Smooth muscle cell (in vitro differentiated cells): Measurements from ENCODE around the gene ENO1. TPM values are rescaled to one million over a fixed set of nuclear protein-coding genes. Genes with fewer than 3 reads are reported as not detected.

ENCODE experiments used
- DNase-seq: peaks from one replicate; lab custom pipeline; 2025; ENCODE audit not compliant: unreplicated experiment; lab: John Stamatoyannopoulos, UW
- H2AFZ ChIP-seq: fragments of 200-600 bp; sonication (generic); 2 replicates; pipeline ENCODE4 v1.6.0; 2016; ENCODE audit warnings: antibody characterized with exemption, low read depth, mild to moderate bottlenecking
- H3F3A ChIP-seq: fragments of 200-600 bp; sonication (generic); 2 replicates; pipeline ENCODE4 v1.6.0; 2017; ENCODE audit warnings: antibody characterized with exemption, low read depth
- H3K27ac ChIP-seq: fragments of 200-600 bp; sonication (generic); 2 replicates; pipeline ENCODE4 v1.5.1; 2016; ENCODE audit warnings: low read depth, mild to moderate bottlenecking
- H3K27me3 ChIP-seq: fragments of 200-600 bp; sonication (generic); 2 replicates; pipeline ENCODE4 v1.6.1; 2016; ENCODE audit warnings: low read depth, mild to moderate bottlenecking
- H3K36me3 ChIP-seq: fragments of 200-600 bp; sonication (generic); 2 replicates; pipeline ENCODE4 v1.5.1; 2016; ENCODE audit warnings: low read depth
- H3K4me1 ChIP-seq: fragments of 200-600 bp; sonication (generic); 2 replicates; pipeline ENCODE4 v1.5.1; 2016; ENCODE audit warnings: low read depth
- H3K4me2 ChIP-seq: fragments of 200-600 bp; sonication (generic); 2 replicates; pipeline ENCODE4 v1.6.0; 2016; ENCODE audit warnings: mild to moderate bottlenecking
- H3K4me3 ChIP-seq: fragments of 200-600 bp; sonication (generic); 2 replicates; pipeline ENCODE4 v1.5.1; 2016; ENCODE audit warnings: mild to moderate bottlenecking
- H3K79me2 ChIP-seq: fragments of 200-600 bp; sonication (generic); 2 replicates; pipeline ENCODE4 v1.6.0; 2016; ENCODE audit warnings: low read depth, mild to moderate bottlenecking
- H3K9ac ChIP-seq: fragments of 200-600 bp; sonication (generic); 2 replicates; pipeline ENCODE4 v1.6.0; 2016; ENCODE audit warnings: low read depth
- H3K9me3 ChIP-seq: fragments of 200-600 bp; sonication (generic); replicated peaks from 2 replicates; pipeline ENCODE4 v1.5.1; 2016; ENCODE audit warnings: low read depth
- H4K20me1 ChIP-seq: fragments of 200-600 bp; sonication (generic); 2 replicates; pipeline ENCODE4 v1.6.0; 2016; ENCODE audit warnings: low read depth
- WGBS: methylation state at CpG from one replicate; pipeline ENCODE4 v1.1.7; 2016; ENCODE audit warnings: low lambda C conversion rate; 5-methylcytosine and 5-hydroxymethylcytosine counted together
- polyA plus RNA-seq: library from polyadenylated mRNA; unstranded; fragments of >200 nt; fragmentation: Nextera tagmentation; extraction: Ambion mirVana; gene quantifications from 2 replicates; pipeline ENCODE4 v1.2.1, GENCODE V29; 2016
- total RNA-seq: library from RNA; depleted of rRNA; stranded (reverse); fragments of >200 nt; gene quantifications from 2 replicates; pipeline ENCODE4 v1.2.3, GENCODE V29; 2014
- TF ChIP-seq, protein P1 (sequence below): fragments of 200-600 bp; sonication (generic); IDR thresholded peaks from 2 replicates; pipeline ENCODE4 v1.5.1; 2017; ENCODE audit warnings: borderline replicate concordance, mild to moderate bottlenecking, antibody characterized with exemption; ENCODE audit not compliant: insufficient read depth, poor library complexity, severe bottlenecking

The ENO1 gene
- total and polyA plus RNA-seq, 2 experiments from 2014 or later = 1,276 to 2,235 TPM

DNA sequence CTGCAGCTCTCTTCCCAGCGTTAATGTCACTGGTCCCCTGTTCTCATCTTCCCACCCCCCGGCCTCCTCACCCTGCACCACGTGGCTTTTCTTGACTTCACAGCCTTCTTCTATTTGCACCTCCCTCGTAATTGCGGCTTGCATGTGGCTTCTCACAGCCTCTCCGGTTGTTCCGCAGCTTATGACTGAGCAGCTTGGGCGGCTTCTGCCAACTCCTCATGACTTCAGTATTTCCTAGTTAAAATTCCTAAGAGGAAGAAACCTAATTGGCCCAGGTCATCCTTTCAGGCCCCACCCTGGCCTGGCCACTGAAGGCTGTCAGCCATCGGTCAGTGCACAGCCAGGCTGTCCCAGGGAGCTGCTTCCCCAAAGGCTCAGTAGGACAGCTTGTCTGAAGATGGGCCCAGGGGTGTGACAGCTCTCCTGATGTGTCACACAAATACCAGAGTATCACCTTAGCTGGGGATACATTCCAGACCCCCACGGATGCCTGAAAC is 52.5 kb downstream of the ENO1 start:
- Histone ChIP-seq H3K36me3 (no peaks in the 10 kb centered on the region), H3K4me3 (no peak overlapping the region), H3K27ac (peak overlapping the region; percentile 16), H3K79me2 (no peaks in the 10 kb centered on the region), H4K20me1 (no peaks in the 10 kb centered on the region), H3K9ac (no peak overlapping the region), H2AFZ (no peak overlapping the region), H3F3A (peaks cover 28% of the 10 kb centered on the region), H3K9me3 (no peaks in the 10 kb centered on the region), H3K4me2 (peak overlapping the region; percentile 18), H3K27me3 (no peaks in the 10 kb centered on the region), H3K4me1 (peaks cover 16% of the 10 kb centered on the region)
- WGBS = 47% methylated on average over 10 of the region's 10 CpGs
- TF ChIP-seq, protein P1, sequence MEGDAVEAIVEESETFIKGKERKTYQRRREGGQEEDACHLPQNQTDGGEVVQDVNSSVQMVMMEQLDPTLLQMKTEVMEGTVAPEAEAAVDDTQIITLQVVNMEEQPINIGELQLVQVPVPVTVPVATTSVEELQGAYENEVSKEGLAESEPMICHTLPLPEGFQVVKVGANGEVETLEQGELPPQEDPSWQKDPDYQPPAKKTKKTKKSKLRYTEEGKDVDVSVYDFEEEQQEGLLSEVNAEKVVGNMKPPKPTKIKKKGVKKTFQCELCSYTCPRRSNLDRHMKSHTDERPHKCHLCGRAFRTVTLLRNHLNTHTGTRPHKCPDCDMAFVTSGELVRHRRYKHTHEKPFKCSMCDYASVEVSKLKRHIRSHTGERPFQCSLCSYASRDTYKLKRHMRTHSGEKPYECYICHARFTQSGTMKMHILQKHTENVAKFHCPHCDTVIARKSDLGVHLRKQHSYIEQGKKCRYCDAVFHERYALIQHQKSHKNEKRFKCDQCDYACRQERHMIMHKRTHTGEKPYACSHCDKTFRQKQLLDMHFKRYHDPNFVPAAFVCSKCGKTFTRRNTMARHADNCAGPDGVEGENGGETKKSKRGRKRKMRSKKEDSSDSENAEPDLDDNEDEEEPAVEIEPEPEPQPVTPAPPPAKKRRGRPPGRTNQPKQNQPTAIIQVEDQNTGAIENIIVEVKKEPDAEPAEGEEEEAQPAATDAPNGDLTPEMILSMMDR = no peak
- no peak for DNase-seq

DNA sequence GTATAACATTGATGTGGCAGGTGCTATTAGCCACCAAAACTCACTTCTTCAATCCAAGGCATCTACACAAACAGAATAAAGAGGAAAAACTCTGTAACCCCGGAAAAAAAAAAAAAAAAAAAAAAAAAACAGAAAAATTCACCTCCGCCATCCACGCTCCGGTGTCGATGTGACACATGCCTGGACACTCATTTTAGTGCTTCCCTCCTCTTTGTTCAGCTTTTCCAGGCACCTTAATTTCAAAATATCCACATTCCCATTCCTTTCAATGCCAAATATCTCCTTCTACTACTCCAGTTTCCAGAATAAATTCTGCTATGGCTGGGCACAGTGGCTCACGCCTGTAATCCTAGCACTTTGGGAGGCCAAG is 55.2 kb downstream of the ENO1 start:
- TF ChIP-seq, protein P1 = no peak
- H3K4me2 ChIP-seq = peak overlapping the region; percentile 20
- peak overlapping the region; percentile 9 for H3K9ac ChIP-seq

DNA sequence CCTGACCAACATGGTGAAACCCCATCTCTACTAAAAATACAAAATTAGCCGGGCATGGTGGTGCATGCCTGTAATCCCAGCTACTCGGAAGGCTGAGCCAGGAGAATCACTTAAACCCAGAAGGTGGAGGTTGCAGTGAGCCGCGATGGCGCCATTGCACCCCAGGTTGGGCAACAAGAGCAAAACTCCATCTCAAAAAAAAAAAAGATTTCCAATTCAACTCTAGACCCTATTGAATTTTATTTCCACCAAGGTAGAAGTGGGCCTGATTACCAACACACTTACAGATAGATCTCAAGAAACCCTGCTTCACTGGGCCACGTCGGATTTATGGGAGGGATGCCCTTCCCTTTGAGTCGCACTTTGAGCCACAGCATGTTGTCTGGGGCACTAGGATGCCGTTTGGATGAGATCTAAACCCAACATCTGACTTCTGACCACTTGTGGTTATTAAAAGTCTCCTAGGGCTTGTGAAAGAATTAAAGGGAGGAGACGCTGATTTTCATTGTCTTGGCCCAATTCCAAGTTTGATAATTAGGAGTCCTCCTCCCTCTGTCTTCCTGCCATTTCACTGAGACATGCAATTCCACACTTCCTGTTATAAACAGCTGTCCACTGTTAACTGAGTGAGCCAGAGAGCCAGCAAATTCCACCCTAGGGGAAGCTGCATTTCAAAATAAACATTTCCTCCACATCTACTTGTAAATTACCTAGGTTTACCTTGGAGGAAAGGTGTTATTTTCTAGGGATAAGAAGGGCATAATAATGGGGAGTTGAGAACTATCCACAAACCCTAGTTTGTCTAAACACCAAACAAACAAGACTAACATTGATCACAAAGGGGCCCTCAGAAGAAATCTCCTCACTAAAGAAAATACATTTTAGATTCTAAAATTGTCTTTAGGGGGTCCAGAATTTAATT is 55.9 kb downstream of the ENO1 start:
- no peak overlapping the region for H3K4me3 ChIP-seq
- no peak for DNase-seq

More for the DNA sequence above, 55.2 kb downstream of the ENO1 start:
- H3K27me3 ChIP-seq = no peaks in the 10 kb centered on the region
- no peaks in the 10 kb centered on the region for H3K9me3 ChIP-seq
- no peaks in the 10 kb centered on the region for H3K36me3 ChIP-seq
- H2AFZ ChIP-seq = no peak overlapping the region
- peaks cover 21% of the 10 kb centered on the region for H3K4me1 ChIP-seq
- H4K20me1 ChIP-seq = no peaks in the 10 kb centered on the region
- DNase-seq = no peak
- no peak overlapping the region for H3K4me3 ChIP-seq
- peak overlapping the region; percentile 69 for H3K27ac ChIP-seq
- no peaks in the 10 kb centered on the region for H3K79me2 ChIP-seq
- peaks cover 38% of the 10 kb centered on the region for H3F3A ChIP-seq
- 75% methylated on average over 6 of the region's 6 CpGs for WGBS

More for the DNA sequence above, 55.9 kb downstream of the ENO1 start:
- Histone ChIP-seq H3K36me3 (no peaks in the 10 kb centered on the region), H4K20me1 (no peaks in the 10 kb centered on the region), H3K79me2 (no peaks in the 10 kb centered on the region), H3K27ac (peak overlapping the region; percentile 69), H2AFZ (peak overlapping the region; percentile 5), H3F3A (peaks cover 43% of the 10 kb centered on the region), H3K4me1 (peaks cover 23% of the 10 kb centered on the region), H3K9ac (peak overlapping the region; percentile 9), H3K27me3 (no peaks in the 10 kb centered on the region), H3K4me2 (peak overlapping the region; percentile 20), H3K9me3 (no peaks in the 10 kb centered on the region)
- 44% methylated on average over 10 of the region's 10 CpGs for WGBS
- TF ChIP-seq, protein P1 = no peak
